ENCODE results near the gene CMPK1. TPM values are rescaled to one million over a fixed set of nuclear protein-coding genes. Genes with fewer than 3 reads are reported as not detected.

Gene CMPK1
- total and polyA plus RNA-seq, 2 of the 8 experiments (the other 6 are each of a cell fraction or from before 2014, with no cell fraction given) = 6.0 to 36.9 TPM

- Histone ChIP-seq H3K27ac (ENCODE audit: low read depth, low read length) (no peak overlapping the region), H2BK20ac (ENCODE audit: low read length) (no peak overlapping the region)
Observed at GRCh38 chr1:47423872-47424271, 90.3 kb downstream of the CMPK1 start.

More at GRCh38 chr1:47423872-47424271, 90.3 kb downstream of the CMPK1 start:
- no peak for TF ChIP-seq CREB1 (IDR thresholded peaks at IDR 0.05)
- no peak for TF ChIP-seq RFX5 (IDR thresholded peaks at IDR 0.05; ENCODE audit: borderline replicate concordance, low read depth, low read length)
- no peak for TF ChIP-seq YY1 (IDR thresholded peaks at IDR 0.05; ENCODE audit: low read depth, low read length)
- TF ChIP-seq KDM5A (IDR thresholded peaks at IDR 0.05; ENCODE audit: low read length) = no peak
- no peak for TF ChIP-seq SP2 (IDR thresholded peaks at IDR 0.05; ENCODE audit: low read length)
- no peak for TF ChIP-seq SUZ12 (IDR thresholded peaks at IDR 0.05; ENCODE audit: low read length)
- TF ChIP-seq, protein P1, sequence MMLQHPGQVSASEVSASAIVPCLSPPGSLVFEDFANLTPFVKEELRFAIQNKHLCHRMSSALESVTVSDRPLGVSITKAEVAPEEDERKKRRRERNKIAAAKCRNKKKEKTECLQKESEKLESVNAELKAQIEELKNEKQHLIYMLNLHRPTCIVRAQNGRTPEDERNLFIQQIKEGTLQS (IDR thresholded peaks at IDR 0.05; ENCODE audit: insufficient read depth, low read depth, low read length) = no peak
- no peak for TF ChIP-seq EGR1 (IDR thresholded peaks at IDR 0.05; ENCODE audit: borderline replicate concordance, low read depth, low read length)
- peaks cover 0 to 3% of the 10 kb centered on the region in 2 experiments for H4K20me1 ChIP-seq (replicated peaks in 1 of 2; ENCODE audit: control insufficient read depth in 1 of 2, insufficient read depth in 2 of 2, low read length in 2 of 2)
- H3K9ac ChIP-seq (replicated peaks in 1 of 4; ENCODE audit: extremely low read depth in 1 of 4, low read depth in 3 of 4, low read length in 3 of 4) = no peak overlapping the region
- no peaks in the 10 kb centered on the region for H3K9me3 ChIP-seq (ENCODE audit: insufficient read depth in 2 of 2, low read depth in 1 of 2, low read length in 1 of 2)
- no peak overlapping the region for H2BK120ac ChIP-seq (replicated peaks; ENCODE audit: low read depth, low read length)
- H3K4ac ChIP-seq (replicated peaks; ENCODE audit: insufficient read length, low read depth, low read length) = no peak overlapping the region
- no peak overlapping the region for H2BK12ac ChIP-seq (ENCODE audit: low read depth, low read length)
- H3K4me1 ChIP-seq (replicated peaks in 1 of 4; ENCODE audit: control insufficient read depth in 3 of 4, insufficient read depth in 4 of 4, low read length in 3 of 4) = peaks cover 0 to 3% (median 2%) of the 10 kb centered on the region in 4 experiments; a peak in 2 of 7 replicates
- H3K79me1 ChIP-seq (ENCODE audit: low read depth, low read length) = no peaks in the 10 kb centered on the region
- H2AFZ ChIP-seq (ENCODE audit: low read length) = no peak overlapping the region
- H3K4me2 ChIP-seq (ENCODE audit: insufficient read depth in 1 of 2, low read depth in 2 of 2, low read length in 2 of 2) = no peak overlapping the region
- no peak overlapping the region for H2AK5ac ChIP-seq (ENCODE audit: low read depth, low read length)
- DNase-seq (ENCODE audit: low read depth in 1 of 2, low spot score in 2 of 2) (no peak), FAIRE-seq (no peak)
- H2BK5ac ChIP-seq (ENCODE audit: low read depth, low read length) = no peak overlapping the region
- ChIA-PET POLR2A (ENCODE audit: partially characterized antibody) (interaction anchor here (1.1 kb wide), 1 partner anchor 13 kb away, joined by 3 read pairs; no protein-coding TSS in a partner anchor), CTCF (ENCODE audit: partially characterized antibody) (interaction anchor here (0.6 to 11.5 kb wide), 21 partner anchors 9 to 302 kb away, joined by 3 to 140 read pairs (median 4); partner anchors contain the start of gene FOXD2)
- H3K79me2 ChIP-seq (ENCODE audit: control insufficient read depth in 1 of 2, insufficient read depth in 2 of 2, low read length in 2 of 2) = no peaks in the 10 kb centered on the region
- no peak overlapping the region for H4K5ac ChIP-seq (ENCODE audit: insufficient read length, low read depth, low read length)
- WGBS, 2 experiments (ENCODE audit: extremely low coverage in 1 of 2, insufficient coverage in 1 of 2, insufficient read length in 1 of 2, insufficient replicate concordance in 2 of 2, low coverage in 1 of 2, low lambda C conversion rate in 2 of 2, missing lambda C conversion rate in 1 of 2) = 69% methylated on average over 2 of the region's 2 CpGs; no CpG with 5 or more reads in 1 of the 2 experiments
- H3K27me3 ChIP-seq (replicated peaks in 1 of 4; ENCODE audit: control insufficient read depth in 3 of 4, extremely low read depth in 1 of 4, insufficient read depth in 3 of 4, low read length in 3 of 4) = peaks cover 13 to 53% (median 40%) of the 10 kb centered on the region in 4 experiments
- H3K14ac ChIP-seq (ENCODE audit: insufficient read length) = no peak overlapping the region
- H2BK15ac ChIP-seq (ENCODE audit: low read length) = no peak overlapping the region
- H3K56ac ChIP-seq (replicated peaks; ENCODE audit: insufficient read length, low read depth, low read length) = no peak overlapping the region
- no peak overlapping the region for H4K8ac ChIP-seq (ENCODE audit: extremely low read depth, insufficient read depth, low read length)
- no peak overlapping the region for H3K18ac ChIP-seq (ENCODE audit: extremely low read depth, low read length)
- no peak overlapping the region for H3K23ac ChIP-seq (ENCODE audit: insufficient read length)
- no peaks in the 10 kb centered on the region for H3K23me2 ChIP-seq (ENCODE audit: low read depth, low read length)
- no peak overlapping the region for H4K91ac ChIP-seq (replicated peaks; ENCODE audit: insufficient read length, low read length)
- H3K4me3 ChIP-seq (ENCODE audit: extremely low read depth in 1 of 4, insufficient read depth in 2 of 4, low read depth in 3 of 4, low read length in 4 of 4) = no peak overlapping the region
- H3K36me3 ChIP-seq (ENCODE audit: control insufficient read depth in 2 of 4, insufficient read depth in 4 of 4, low read length in 3 of 4) = no peaks in the 10 kb centered on the region
